NOMO-1 (cell line): ENCODE measurements around the gene ZNF581.

Experiments
- DNase-seq, 2 experiments: peaks; one replicate each; lab custom pipeline; 2025; ENCODE audit not compliant: unreplicated experiment in 2 of 2; lab: John Stamatoyannopoulos, UW

Gene ZNF581

DNA sequence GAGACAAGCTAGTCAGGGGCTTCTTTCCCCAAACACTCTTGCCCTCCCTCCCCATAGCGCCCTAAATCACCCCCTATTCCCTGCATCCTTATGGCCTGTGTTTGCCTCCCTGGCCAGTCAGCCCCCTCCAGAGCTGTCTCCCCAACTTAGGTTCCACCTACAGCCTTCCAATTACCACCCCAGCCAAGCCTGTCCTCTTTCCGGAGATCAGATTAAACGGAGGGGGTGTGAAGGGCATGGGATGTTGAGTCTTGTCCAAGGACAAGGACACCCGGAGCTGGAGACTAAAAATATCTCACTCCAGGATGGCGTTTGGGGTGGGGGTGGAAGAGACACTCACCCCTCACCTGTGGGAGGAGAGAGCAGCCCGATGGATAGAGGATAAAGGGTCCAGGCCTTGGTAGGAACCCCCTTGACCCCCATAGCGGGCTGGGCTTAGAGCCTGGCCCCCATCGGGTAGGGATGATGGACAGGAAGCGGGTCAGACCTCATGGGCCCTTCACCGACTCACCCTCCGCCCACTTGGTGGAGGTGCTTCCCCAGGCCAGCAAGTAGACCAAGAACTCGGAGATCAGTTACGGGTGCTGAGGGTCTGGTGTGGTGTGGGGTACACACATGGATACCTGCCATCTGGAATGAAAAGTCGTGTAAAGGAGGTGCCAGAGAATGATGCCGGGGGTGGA lies 32.0 kb upstream of the ZNF581 start:
- DNase-seq = no peak

- DNase-seq = peak in 1 of 2 experiments; percentile 36
Observed at GRCh38 chr19:55611983-55612645, 31.3 kb upstream of the ZNF581 start.

DNA sequence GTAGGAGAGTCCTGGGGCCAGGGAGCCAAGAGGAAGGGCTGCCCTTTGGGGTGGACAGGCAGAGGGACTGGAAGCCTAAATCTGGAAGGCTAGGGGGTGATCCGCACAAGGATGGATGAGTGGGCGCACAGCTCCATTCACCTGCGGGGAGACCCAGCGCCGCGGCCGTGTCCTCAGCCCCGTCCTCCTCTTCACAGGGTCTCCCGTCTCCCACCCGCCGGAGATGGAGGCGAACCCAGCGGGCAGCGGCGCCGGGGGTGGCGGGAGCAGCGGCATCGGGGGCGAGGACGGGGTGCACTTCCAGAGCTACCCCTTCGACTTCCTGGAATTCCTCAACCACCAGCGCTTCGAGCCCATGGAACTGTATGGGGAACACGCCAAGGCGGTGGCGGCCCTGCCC lies 30.1 kb upstream of the ZNF581 start:
- no peak for DNase-seq

GRCh38 chr19:55613930-55614710 lies 29.3 kb upstream of the ZNF581 start:
- DNase-seq = no peak

- no peak for DNase-seq
Observed at GRCh38 chr19:55614711-55615542, 28.5 kb upstream of the ZNF581 start.

- DNase-seq = no peak
Observed at GRCh38 chr19:55615543-55616394, 27.7 kb upstream of the ZNF581 start.

- no peak for DNase-seq
Observed at GRCh38 chr19:55616395-55616875, 27.0 kb upstream of the ZNF581 start.

GRCh38 chr19:55617426-55617825 lies 26.0 kb upstream of the ZNF581 start:
- no peak for DNase-seq

- DNase-seq = no peak
Observed at GRCh38 chr19:55618426-55618825, 25.0 kb upstream of the ZNF581 start.

GRCh38 chr19:55619286-55619685 lies 24.2 kb upstream of the ZNF581 start:
- DNase-seq = peak in 1 of 2 experiments; percentile 27

GRCh38 chr19:55620410-55621204 lies 22.8 kb upstream of the ZNF581 start:
- DNase-seq = peak; percentile 88 to 92

DNA sequence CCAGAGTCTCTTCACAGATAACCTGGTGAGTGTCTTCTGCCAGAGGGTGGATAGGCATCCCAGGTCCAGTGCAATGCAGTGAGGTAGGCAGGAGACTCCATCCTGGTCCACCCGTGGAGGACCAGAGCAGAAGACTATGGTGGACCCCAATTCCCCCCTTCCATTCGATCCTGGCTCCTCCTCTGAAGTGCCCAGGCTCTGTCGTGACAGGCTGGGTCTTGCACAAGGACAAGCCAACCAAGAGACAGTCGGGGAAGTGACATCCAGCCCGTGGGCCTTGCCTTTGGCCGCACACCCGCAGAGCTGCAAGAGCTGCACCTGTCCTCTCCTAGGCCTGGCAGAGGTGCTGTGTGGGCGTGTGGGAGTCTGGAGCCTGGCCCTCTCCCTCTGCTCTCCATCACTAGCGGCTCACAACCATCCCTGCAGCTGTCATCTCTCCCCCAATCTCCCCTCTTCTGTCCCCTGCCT lies 22.2 kb upstream of the ZNF581 start:
- no peak for DNase-seq

- DNase-seq = no peak
Observed at GRCh38 chr19:55621673-55622231, 21.7 kb upstream of the ZNF581 start.

GRCh38 chr19:55622242-55622969 lies 21.0 kb upstream of the ZNF581 start:
- DNase-seq = no peak

DNA sequence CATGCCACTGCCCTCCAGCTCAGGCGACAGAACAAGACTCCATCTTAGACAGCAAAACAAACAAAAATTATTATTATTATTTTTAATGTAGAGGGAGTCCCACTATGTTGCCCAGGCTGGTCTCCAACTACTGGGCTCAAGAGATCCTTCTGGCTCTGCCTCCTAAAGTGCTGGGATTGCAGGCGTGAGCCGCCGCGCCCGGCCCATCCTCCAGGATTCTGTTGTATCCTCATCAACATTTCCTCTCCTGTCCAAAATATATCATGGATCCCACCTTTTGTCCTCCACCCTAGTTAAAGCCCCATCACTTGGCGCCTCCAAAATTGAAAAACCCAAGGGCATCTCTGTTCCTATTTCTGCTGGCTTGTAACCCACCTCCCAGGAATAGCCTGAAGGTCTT lies 20.3 kb upstream of the ZNF581 start:
- no peak for DNase-seq

GRCh38 chr19:55623561-55623960 lies 19.9 kb upstream of the ZNF581 start:
- peak in 1 of 2 experiments; percentile 4 for DNase-seq

DNA sequence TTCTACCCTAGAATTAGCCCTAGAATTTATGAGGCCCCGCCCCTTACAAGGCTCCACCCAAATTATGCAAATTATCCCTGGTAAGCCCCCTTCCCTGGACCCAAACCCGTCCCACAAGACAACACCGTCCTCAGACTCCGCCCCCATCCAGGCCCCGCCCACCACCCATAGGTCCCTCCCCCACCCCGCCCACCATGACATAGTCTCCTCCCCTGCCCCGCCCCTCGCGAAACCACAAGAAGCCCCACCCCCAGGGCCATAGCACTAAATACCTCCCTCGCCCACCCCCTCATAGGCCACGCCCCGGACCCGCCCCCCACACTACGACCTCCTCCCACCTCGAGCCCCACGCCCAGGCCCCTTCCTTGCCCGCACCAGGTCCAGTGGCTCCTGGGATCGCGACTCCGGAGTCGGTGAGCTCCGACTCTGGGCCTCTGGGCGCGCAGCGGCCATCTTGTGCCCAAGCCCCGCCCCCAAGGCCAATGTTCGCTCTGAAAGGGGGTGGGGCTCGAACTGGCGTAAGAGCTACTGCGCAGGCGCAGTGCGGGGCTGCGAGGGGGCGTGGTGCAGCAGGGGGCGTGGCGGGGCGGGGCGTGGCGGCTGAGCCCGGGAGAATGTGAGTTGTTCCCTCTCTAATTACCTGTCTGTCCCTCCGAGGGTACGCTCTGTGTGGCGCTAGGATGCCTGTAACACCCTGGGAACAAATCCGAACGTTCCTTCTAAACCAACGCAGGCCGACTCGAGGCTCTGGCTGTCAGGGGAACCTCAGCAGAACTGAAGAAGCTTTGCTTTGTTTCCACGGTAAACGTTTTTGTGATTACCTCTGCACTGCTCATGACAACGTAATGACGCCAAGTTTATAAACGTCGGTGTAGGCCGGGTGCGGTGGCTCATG lies 19.1 kb upstream of the ZNF581 start, which contains the start of gene ZNF784:
ZNF784 (minus strand) TSS at position 458 of the 895 bp plus-strand sequence; CDS start at position 453, 5 bp downstream.
- peak; percentile 88 to 99 for DNase-seq
